GM12891 (cell line): ENCODE data around the gene ULK2.

Experiments
- POLR2A ChIP-seq: IDR thresholded peaks from 2 replicates; pipeline ENCODE4 v1.6.1; 2011; ENCODE audit warnings: low read depth, low read length, control low read depth
- POLR2AphosphoS5 ChIP-seq: IDR thresholded peaks from 2 replicates; pipeline ENCODE4 v1.6.1; 2011; ENCODE audit warnings: low read depth, low read length, control low read depth

- no peak for TF ChIP-seq POLR2A
- no peak for TF ChIP-seq POLR2AphosphoS5
These were observed 143.0 kb downstream of the ULK2 start for GRCh38 chr17:19724501-19725420.
